KMS-11 (cell line): ENCODE data around the gene YY2.

Experiments
- H2AFZ ChIP-seq: fragments of 200-600 bp; sonication (generic); 2 replicates; pipeline ENCODE4 v1.6.1; 2016; ENCODE audit warnings: antibody characterized with exemption, mixed run types, low read depth
- H3K27ac ChIP-seq: fragments of 200-600 bp; sonication (generic); 2 replicates; pipeline ENCODE4 v1.6.1; 2016; ENCODE audit warnings: mild to moderate bottlenecking, mixed run types
- H3K27me3 ChIP-seq: fragments of 200-600 bp; sonication (generic); 2 replicates; pipeline ENCODE4 v1.6.1; 2017; ENCODE audit warnings: mild to moderate bottlenecking, low read depth, mixed run types, moderate library complexity; ENCODE audit not compliant: insufficient read depth
- H3K36me3 ChIP-seq: fragments of 200-600 bp; sonication (generic); 2 replicates; pipeline ENCODE4 v1.6.1; 2017; ENCODE audit warnings: mild to moderate bottlenecking, mixed run types; ENCODE audit not compliant: insufficient read depth
- H3K4me1 ChIP-seq: fragments of 200-600 bp; sonication (generic); 2 replicates; pipeline ENCODE4 v1.6.1; 2016; ENCODE audit warnings: mild to moderate bottlenecking, low read depth, mixed run types; ENCODE audit not compliant: poor library complexity, severe bottlenecking
- H3K4me2 ChIP-seq: fragments of 200-600 bp; sonication (generic); 2 replicates; pipeline ENCODE4 v1.7.0; 2016; ENCODE audit warnings: mild to moderate bottlenecking, mixed run types
- H3K4me3 ChIP-seq: fragments of 200-600 bp; sonication (generic); IDR thresholded peaks from 2 replicates; pipeline ENCODE4 v1.6.1; 2017; ENCODE audit warnings: low read depth, low read length, mixed read lengths; ENCODE audit not compliant: insufficient read depth
- H3K79me2 ChIP-seq: fragments of 200-600 bp; sonication (generic); 2 replicates; pipeline ENCODE4 v1.6.1; 2016; ENCODE audit warnings: low read depth, mixed run types; ENCODE audit not compliant: insufficient read depth
- H3K9ac ChIP-seq: fragments of 200-600 bp; sonication (generic); 2 replicates; pipeline ENCODE4 v1.6.1; 2016; ENCODE audit warnings: mild to moderate bottlenecking, mixed run types
- H4K20me1 ChIP-seq: fragments of 200-600 bp; sonication (generic); 2 replicates; pipeline ENCODE4 v1.6.1; 2016; ENCODE audit warnings: mild to moderate bottlenecking, mixed run types; ENCODE audit not compliant: insufficient read depth
- TF ChIP-seq, protein P1 (sequence below): fragments of 200-600 bp; sonication (generic); conservative IDR thresholded peaks from 2 replicates; pipeline ENCODE4 v1.6.1; 2017; ENCODE audit warnings: low read depth, mild to moderate bottlenecking, antibody characterized with exemption, low read length, moderate library complexity, mixed read lengths

YY2 gene

DNA sequence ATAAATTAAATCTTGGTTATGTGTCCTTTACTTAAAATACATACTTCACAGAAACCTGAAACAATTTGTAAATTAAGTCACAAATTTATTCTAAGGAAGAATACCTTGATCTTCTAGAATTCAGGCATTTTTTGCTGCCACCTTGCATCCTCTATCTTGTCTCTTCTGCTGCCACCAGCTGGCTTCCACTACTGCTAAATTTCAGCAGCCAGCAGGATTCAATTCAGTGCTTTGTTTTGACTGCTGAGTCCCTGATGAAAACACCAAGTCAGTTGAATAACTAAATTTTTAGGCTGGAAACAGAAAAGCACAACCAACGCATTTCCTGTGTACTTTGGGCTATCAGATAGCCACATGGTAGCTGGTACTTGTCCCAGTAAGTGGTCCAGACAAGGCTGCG lies 18.7 kb upstream of the YY2 start:
- no peak overlapping the region for H3K4me3 ChIP-seq
- H3K27me3 ChIP-seq = no peaks in the 10 kb centered on the region
- H3K36me3 ChIP-seq = no peaks in the 10 kb centered on the region
- no peak overlapping the region for H2AFZ ChIP-seq
- H4K20me1 ChIP-seq = no peaks in the 10 kb centered on the region
- no peak overlapping the region for H3K4me2 ChIP-seq
- TF ChIP-seq, protein P1, sequence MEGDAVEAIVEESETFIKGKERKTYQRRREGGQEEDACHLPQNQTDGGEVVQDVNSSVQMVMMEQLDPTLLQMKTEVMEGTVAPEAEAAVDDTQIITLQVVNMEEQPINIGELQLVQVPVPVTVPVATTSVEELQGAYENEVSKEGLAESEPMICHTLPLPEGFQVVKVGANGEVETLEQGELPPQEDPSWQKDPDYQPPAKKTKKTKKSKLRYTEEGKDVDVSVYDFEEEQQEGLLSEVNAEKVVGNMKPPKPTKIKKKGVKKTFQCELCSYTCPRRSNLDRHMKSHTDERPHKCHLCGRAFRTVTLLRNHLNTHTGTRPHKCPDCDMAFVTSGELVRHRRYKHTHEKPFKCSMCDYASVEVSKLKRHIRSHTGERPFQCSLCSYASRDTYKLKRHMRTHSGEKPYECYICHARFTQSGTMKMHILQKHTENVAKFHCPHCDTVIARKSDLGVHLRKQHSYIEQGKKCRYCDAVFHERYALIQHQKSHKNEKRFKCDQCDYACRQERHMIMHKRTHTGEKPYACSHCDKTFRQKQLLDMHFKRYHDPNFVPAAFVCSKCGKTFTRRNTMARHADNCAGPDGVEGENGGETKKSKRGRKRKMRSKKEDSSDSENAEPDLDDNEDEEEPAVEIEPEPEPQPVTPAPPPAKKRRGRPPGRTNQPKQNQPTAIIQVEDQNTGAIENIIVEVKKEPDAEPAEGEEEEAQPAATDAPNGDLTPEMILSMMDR = no peak
- H3K9ac ChIP-seq = no peak overlapping the region
- no peak overlapping the region for H3K27ac ChIP-seq
- peaks cover 33% of the 10 kb centered on the region for H3K4me1 ChIP-seq
- H3K79me2 ChIP-seq = peaks cover 11% of the 10 kb centered on the region; the same call in 1 of the 2 replicates

DNA sequence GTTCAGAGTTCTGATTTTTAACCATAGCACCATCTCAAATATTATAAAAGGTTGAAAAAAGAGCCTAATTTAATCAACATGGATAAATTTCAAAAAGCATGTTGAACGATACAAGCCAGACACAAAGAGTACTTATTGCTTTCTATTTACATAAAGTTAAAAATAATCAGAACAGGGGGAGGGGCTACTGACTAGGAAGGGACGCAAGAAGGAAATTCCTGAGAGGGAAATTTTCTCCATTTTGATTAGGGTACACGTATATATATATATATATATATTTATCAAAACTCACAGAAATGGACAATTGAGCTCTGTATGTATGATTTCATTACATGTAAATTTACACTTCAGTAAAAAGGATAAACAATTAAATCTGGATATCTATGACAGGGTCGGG lies 16.9 kb upstream of the YY2 start:
- Histone ChIP-seq H3K27me3 (no peaks in the 10 kb centered on the region), H4K20me1 (no peaks in the 10 kb centered on the region), H3K4me3 (no peak overlapping the region), H3K4me1 (peaks cover 33% of the 10 kb centered on the region), H2AFZ (peak overlapping the region; percentile 51), H3K4me2 (peak overlapping the region; percentile 52), H3K79me2 (peaks cover 11% of the 10 kb centered on the region; the same call in 1 of the 2 replicates), H3K9ac (peak overlapping the region; percentile 86; the same call in 1 of the 2 replicates), H3K36me3 (no peaks in the 10 kb centered on the region), H3K27ac (peak overlapping the region; percentile 72; the same call in 1 of the 2 replicates)
- TF ChIP-seq, protein P1 = no peak

GRCh38 chrX:21839334-21840192 lies 16.2 kb upstream of the YY2 start, which contains the start of gene MBTPS2:
MBTPS2 (plus strand) TSS chrX:21839617; CDS start chrX:21839735, 118 bp downstream.
- no peak within 1 kb of the TSS for H3K4me3 ChIP-seq
- no peaks in the 10 kb centered on the region for H3K36me3 ChIP-seq
- H3K4me1 ChIP-seq = peaks cover 27% of the 10 kb centered on the region
- H3K9ac ChIP-seq = peak within 1 kb of the TSS; percentile 86
- H4K20me1 ChIP-seq = no peaks in the 10 kb centered on the region
- TF ChIP-seq, protein P1 = no peak
- peaks cover 11% of the 10 kb centered on the region; the same call in 1 of the 2 replicates for H3K79me2 ChIP-seq
- H3K27me3 ChIP-seq = no peaks in the 10 kb centered on the region
- H3K4me2 ChIP-seq = peak within 1 kb of the TSS; percentile 64
- peak within 1 kb of the TSS; percentile 72 for H3K27ac ChIP-seq
- H2AFZ ChIP-seq = peak within 1 kb of the TSS; percentile 51

DNA sequence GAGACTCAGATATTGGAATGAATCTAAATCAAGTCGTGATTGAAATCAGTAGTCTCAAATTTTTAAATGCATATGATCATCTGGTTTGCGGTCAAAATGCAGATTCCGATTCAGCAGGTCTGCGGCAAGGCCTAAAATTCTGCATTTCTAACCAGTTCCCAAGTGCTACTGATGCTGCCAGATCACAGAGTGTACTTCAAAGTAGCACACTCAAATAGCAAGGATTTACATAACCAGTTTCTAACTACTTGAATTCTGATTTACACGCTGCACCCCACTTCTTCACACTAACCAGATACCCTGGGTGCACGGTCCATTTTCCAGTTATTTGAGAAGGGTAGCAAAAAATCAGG lies 15.6 kb upstream of the YY2 start:
- H3K79me2 ChIP-seq = peaks cover 11% of the 10 kb centered on the region; the same call in 1 of the 2 replicates
- H3K27ac ChIP-seq = peak overlapping the region; percentile 72
- TF ChIP-seq, protein P1 = no peak
- peak overlapping the region; percentile 86 for H3K9ac ChIP-seq
- peak overlapping the region; percentile 64 for H3K4me2 ChIP-seq
- no peaks in the 10 kb centered on the region for H3K27me3 ChIP-seq
- peaks cover 21% of the 10 kb centered on the region for H3K4me1 ChIP-seq
- no peak overlapping the region for H3K4me3 ChIP-seq
- no peaks in the 10 kb centered on the region for H4K20me1 ChIP-seq
- no peaks in the 10 kb centered on the region for H3K36me3 ChIP-seq
- H2AFZ ChIP-seq = peak overlapping the region; percentile 51
